Ascending aorta (tissue), 2 donors: Measurements from ENCODE around the gene BANK1. TPM values are rescaled to one million over a fixed set of nuclear protein-coding genes. Genes with fewer than 3 reads are reported as not detected.

Source experiments
- DNase-seq, 2 donors: peaks; one replicate each; pipeline ENCODE4 v3.0.0-alpha.2; 2019; ENCODE audit warnings: low spot score in 2 of 2
- H3K27ac ChIP-seq, 2 donors: fragments of 200-600 bp; sonication (generic); one replicate each; pipeline ENCODE4 v1.5.1; 2016 to 2017; ENCODE audit warnings: mild to moderate bottlenecking in 1 of 2
- H3K27me3 ChIP-seq: fragments of 200-600 bp; sonication (generic); one replicate; pipeline ENCODE4 v1.5.1; 2017
- H3K36me3 ChIP-seq, 2 donors: fragments of 200-600 bp; sonication (generic); one replicate each; pipeline ENCODE4 v1.5.1; 2016
- H3K4me1 ChIP-seq, 2 donors: fragments of 200-600 bp; sonication (generic); one replicate each; pipeline ENCODE4 v1.5.1; 2016 to 2017; ENCODE audit warnings: mild to moderate bottlenecking in 1 of 2
- H3K4me3 ChIP-seq, 2 donors: fragments of 200-600 bp; sonication (generic); one replicate each; pipeline ENCODE4 v1.5.1; 2016 to 2017; ENCODE audit warnings: mild to moderate bottlenecking in 1 of 2
- H3K9me3 ChIP-seq, 2 donors: fragments of 200-600 bp; sonication (generic); one replicate each; pipeline ENCODE4 v1.5.1; 2016
- CTCF ChIP-seq, 3 experiments: fragments of 200-600 bp in 2 of 3; fragments of 450-650 bp in 1 of 3; sonication (generic) in 2 of 3; IDR thresholded peaks; one replicate each; pipeline ENCODE4 v1.5.1; 2016 to 2019; ENCODE audit warnings: antibody characterized with exemption in 3 of 3, mild to moderate bottlenecking in 1 of 3, moderate library complexity in 1 of 3
- intact Hi-C: fragments of 100-400 bp; cut with DNase I; formaldehyde crosslinking; loops from one replicate; pipeline ENCODE4 v1.15.1; 2023
- total RNA-seq: library from RNA; depleted of rRNA; stranded (reverse); fragments of >200 nt; gene quantifications from one replicate; pipeline ENCODE4 v1.1.0, GENCODE V29; 2016

BANK1 gene
- total RNA-seq, 1 donor from 2014 or later, result not detected

- Histone ChIP-seq H3K4me1 (no peaks in the 10 kb centered on the region), H3K36me3 (no peaks in the 10 kb centered on the region), H3K27ac (no peak overlapping the region), H3K9me3 (no peaks in the 10 kb centered on the region), H3K4me3 (no peak overlapping the region), H3K27me3 (no peaks in the 10 kb centered on the region)
- TF ChIP-seq CTCF (IDR thresholded peaks at IDR 0.05), result no peak
- intact Hi-C loops, result no loop called here
- DNase-seq, result no peak
Measured at GRCh38 chr4:102042871-102043802, 252.6 kb downstream of the BANK1 start.

GRCh38 chr4:102047616-102048015 is 257.1 kb downstream of the BANK1 start:
- no peak for TF ChIP-seq CTCF (IDR thresholded peaks at IDR 0.05)
- no peak overlapping the region for H3K4me3 ChIP-seq
- no peaks in the 10 kb centered on the region for H3K27me3 ChIP-seq
- H3K4me1 ChIP-seq, result no peaks in the 10 kb centered on the region
- no peak overlapping the region for H3K27ac ChIP-seq
- no peak for DNase-seq
- no peaks in the 10 kb centered on the region for H3K36me3 ChIP-seq
- H3K9me3 ChIP-seq, result no peaks in the 10 kb centered on the region
- intact Hi-C loops, result no loop called here

GRCh38 chr4:102055805-102056204 is 265.3 kb downstream of the BANK1 start:
- no peaks in the 10 kb centered on the region for H3K9me3 ChIP-seq
- H3K27me3 ChIP-seq, result no peaks in the 10 kb centered on the region
- TF ChIP-seq CTCF (IDR thresholded peaks at IDR 0.05), result no peak
- intact Hi-C loops, result no loop called here
- H3K4me3 ChIP-seq, result no peak overlapping the region
- no peaks in the 10 kb centered on the region for H3K36me3 ChIP-seq
- DNase-seq, result no peak
- no peak overlapping the region for H3K27ac ChIP-seq
- no peaks in the 10 kb centered on the region for H3K4me1 ChIP-seq

DNA sequence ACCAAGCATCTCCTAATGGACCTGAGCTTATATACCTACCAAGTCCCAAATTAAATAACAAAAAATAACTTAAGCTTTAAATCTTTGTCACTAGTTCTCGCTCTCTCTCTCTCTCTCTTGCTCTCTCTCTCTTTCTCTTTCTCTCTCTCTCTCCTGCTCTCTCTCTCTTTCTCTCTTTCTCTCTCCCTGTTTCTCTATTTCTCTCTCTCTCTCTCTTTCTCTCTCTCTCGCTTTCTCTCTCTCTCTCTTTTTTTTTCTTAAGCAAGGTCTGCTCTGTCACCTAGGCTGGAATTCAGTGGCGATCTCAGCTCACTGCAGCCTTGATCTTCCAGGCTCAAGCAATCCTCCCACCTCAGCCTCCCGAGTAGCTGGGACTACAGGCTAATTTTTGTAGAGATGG is 266.6 kb downstream of the BANK1 start:
- no peaks in the 10 kb centered on the region for H3K27me3 ChIP-seq
- H3K36me3 ChIP-seq, result no peaks in the 10 kb centered on the region
- H3K27ac ChIP-seq, result no peak overlapping the region
- no peak for TF ChIP-seq CTCF (IDR thresholded peaks at IDR 0.05)
- no peak for DNase-seq
- no peak overlapping the region for H3K4me3 ChIP-seq
- intact Hi-C loops, result no loop called here
- no peaks in the 10 kb centered on the region for H3K9me3 ChIP-seq
- no peaks in the 10 kb centered on the region for H3K4me1 ChIP-seq

GRCh38 chr4:102061133-102061532 is 270.6 kb downstream of the BANK1 start:
- no peak overlapping the region for H3K4me3 ChIP-seq
- no peak for DNase-seq
- no peak for TF ChIP-seq CTCF (IDR thresholded peaks at IDR 0.05)
- no peak overlapping the region for H3K27ac ChIP-seq
- no peaks in the 10 kb centered on the region for H3K9me3 ChIP-seq
- no peaks in the 10 kb centered on the region for H3K36me3 ChIP-seq
- H3K27me3 ChIP-seq, result no peaks in the 10 kb centered on the region
- intact Hi-C loops, result no loop called here
- H3K4me1 ChIP-seq, result no peaks in the 10 kb centered on the region
